ENCODE results near the gene CRTC3.
A peak's percentile ranks its signal among the peaks of the same experiment; 100 is the strongest.

CRTC3 gene

DNA sequence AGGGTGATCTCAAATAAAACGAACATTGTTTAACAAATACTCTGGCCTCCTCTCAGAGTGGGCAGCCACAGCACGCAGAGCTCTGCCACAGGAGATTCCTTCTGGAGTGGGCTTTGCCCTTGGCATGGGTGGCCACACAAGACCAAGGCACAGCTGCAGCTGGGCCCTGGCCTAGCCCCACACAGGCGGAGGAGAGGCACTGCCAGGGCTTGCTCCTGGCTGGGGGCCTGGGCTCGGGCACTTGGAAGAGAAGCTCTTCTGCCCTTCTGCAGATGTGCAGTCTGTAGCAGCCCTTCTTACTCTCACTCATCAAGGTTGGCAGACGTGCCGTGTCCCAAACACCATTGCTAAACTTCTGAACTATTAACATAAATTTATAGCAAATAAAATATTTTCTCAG, 67.2 kb downstream of the CRTC3 start:
- no peak for DNase-seq

- peak; percentile 44 for DNase-seq
Observed at GRCh38 chr15:90597577-90597976, 67.9 kb downstream of the CRTC3 start.

- DNase-seq: peak; percentile 22
Observed at GRCh38 chr15:90598031-90598577, 68.4 kb downstream of the CRTC3 start.

GRCh38 chr15:90598679-90599078, 69.0 kb downstream of the CRTC3 start:
- DNase-seq: no peak

DNA sequence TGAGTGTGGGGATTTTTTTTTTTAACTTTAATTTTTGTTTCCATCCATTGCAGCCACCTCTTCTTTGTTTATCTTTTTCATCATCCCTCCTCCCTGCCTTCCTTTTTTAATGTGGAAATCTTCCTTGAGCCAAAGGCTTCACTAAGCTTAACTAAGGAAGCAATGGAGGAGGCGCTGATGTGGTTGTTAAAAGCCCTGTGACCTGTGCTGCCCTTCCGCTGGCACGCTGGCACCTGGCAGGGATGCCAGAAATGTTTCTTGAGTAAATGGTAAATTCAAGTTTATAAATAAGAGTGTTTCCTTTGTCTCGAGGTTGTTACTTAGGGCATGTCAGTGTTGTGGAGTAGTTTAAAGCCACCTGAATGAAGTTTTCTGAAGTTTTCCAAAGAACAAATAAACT, 69.4 kb downstream of the CRTC3 start:
- no peak for DNase-seq

GRCh38 chr15:90599644-90600043, 69.9 kb downstream of the CRTC3 start:
- DNase-seq: no peak

- DNase-seq: no peak
Observed at GRCh38 chr15:90600954-90601353, 71.2 kb downstream of the CRTC3 start.

DNA sequence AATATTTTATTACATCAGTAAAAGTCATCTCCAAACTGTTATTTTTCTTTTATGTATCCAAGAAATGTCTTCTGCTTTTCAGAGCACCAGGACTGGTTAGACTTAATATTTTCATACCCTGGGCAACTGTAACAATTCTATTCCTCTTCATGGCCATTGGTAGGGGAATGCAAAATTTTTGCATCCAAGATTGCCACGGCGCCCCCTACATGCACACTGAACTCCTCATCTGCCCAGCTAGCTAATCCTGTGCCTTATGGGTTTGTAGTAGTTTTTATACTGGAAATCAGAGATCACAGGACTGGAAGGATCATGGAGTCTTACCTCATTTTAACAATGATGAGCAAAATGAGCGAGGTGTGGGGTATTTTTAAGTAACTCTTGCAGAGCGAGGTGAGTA, 74.2 kb downstream of the CRTC3 start:
- DNase-seq: peak; percentile 12

DNA sequence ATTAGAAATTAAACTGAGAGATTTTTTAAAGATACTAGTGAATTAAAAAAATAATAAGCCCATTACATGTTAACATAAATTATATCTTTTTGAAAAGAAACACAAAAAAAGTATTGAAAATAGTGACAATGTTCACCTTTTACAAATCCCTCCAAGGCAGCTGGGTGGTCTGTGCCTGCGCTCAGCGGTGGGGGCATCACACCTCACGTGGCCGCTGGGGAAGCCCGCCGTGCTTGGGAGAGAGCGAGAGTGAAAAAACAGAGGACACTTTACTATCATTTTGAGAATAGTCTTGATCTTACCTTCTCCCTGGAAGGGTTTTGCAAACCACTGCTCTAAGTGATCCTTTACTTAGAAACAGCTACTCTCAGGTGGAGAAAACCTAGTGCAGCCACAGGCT, 76.9 kb downstream of the CRTC3 start:
- DNase-seq: no peak

DNA sequence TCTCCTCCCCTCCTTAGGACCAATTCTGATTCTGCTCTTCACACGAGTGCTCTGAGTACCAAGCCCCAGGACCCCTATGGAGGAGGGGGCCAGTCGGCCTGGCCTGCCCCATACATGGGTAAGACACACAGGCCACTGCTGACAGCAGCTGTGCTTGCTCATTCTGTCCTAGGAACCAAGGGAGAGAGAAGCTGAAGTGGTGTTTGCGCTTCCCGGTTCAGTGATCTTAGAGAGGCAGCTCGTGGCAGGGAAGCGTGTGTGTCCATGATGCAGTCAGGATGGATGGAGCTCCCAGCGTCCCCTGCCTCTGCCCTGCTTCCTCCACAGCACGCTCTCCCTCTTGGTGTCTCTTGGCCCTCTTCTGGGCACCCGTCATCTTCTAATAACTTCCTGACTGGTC, 77.6 kb downstream of the CRTC3 start:
- no peak for DNase-seq

GRCh38 chr15:90609242-90610180, 79.8 kb downstream of the CRTC3 start:
- no peak for DNase-seq

DNA sequence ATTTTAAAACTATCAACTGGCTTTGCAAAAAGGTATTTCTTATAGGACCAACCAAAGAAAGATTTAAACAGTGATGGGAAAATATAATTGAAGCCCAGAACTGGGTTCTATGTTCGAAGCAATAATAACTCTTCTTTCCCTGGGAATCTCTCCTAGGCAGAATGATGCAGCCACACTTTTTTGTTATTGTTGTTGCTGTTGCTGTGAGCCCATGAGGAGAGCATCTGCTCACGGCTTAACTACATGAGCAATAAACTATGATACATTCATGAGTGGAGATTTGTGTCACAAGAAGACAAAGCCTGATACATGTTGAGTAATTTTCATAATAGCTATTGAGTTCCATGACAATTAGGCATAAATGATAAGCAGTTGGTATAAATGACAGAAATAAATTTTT, 80.5 kb downstream of the CRTC3 start:
- no peak for DNase-seq

DNA sequence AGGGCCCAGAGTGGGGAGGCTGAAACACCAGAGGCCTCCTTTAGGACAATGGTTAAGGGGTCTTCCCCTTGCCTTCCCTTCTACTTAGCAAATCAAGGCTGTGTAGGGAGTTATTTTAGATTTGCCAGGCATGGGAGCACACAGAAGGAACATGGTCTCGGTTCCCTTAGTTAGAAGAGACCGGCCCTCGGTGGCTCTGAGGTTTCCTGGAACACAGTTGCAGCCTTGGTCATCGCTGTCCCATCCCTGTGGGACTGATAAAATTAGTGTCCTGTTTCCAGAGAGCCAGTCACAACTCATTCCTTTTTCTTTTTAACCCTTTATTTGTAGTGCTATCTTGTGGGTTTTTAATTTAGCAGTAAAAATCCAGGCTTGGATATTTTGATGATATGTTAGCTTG, 81.4 kb downstream of the CRTC3 start:
- no peak for DNase-seq

DNA sequence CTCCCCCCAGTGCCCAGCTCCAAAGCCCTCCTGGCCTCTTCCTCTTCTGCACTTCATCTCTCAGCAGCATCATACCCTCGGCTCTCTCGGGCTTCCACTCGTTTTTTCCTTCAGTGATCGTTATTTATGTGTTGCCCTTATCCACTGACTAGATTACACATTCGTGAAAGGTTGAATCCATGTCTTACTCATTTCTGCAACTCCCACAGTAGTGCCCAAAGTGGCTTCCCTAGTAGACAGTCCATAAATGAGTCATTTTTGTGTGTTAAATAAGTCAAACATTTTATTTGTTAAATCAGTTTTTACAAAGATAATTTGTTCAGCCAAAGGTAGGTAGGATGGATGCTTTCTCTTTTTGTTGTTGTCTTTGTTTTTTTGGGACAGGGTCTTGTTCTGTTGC, 87.4 kb downstream of the CRTC3 start:
- DNase-seq: no peak

DNA sequence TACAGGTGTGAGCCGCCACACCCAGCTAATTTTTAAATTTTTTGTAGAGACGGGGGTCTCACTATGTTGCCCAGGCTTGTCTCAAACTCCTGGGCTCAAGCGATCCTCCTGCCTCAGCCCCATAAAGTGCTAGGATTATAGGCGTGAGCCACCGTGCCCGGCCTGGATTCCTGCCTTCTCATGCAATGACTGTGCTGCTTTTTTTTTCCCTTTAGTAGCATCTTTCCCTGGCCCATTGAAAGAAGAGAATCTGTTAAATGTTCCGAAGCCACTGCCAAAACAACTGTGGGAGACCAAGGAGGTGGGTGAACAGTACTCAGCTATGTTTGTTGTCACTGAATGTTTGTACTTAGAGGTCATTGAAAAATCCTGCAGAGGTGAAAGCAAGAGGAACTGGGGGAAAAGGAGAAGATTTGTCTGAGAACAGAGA, 88.0 kb downstream of the CRTC3 start:
- no peak for DNase-seq

DNA sequence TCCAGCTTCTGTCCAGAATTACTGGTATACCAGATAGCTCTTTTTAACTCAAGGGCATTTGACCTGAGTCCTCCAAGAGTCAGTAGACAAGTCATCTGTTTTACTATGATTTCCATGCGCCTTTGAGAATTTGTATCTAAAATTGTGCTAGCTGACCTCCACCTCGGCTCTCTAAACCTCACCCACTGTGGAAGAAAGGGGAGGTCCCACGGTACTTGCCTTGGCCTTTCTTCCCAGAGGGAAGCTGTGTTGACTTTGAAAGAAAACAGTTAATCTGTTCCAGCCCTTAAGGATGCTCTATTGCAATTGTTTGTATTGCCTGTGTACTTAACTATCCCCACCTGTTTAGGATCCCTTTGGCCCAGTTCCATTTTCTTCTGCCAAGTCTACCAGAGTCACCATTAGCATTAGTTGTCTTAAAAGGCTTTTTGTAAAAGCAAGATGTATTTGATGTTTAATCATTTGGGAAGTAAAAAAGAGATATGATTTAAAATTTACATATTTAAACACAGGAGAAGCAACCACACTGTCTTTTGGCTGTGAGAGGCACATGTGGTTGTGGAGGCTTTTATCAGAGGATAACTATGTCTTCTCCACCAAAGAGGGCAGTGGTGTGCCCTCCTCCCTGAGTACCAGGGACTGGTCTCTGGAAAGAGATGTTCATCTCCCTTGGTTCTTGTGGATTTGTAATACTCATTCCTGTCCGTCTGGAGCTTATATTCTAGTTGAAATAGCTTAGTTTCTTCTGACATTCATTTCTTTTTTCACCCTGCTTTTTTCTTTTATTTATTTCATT, 88.8 kb downstream of the CRTC3 start:
- DNase-seq: no peak

GRCh38 chr15:90619468-90619867, 89.7 kb downstream of the CRTC3 start:
- no peak for DNase-seq

DNA sequence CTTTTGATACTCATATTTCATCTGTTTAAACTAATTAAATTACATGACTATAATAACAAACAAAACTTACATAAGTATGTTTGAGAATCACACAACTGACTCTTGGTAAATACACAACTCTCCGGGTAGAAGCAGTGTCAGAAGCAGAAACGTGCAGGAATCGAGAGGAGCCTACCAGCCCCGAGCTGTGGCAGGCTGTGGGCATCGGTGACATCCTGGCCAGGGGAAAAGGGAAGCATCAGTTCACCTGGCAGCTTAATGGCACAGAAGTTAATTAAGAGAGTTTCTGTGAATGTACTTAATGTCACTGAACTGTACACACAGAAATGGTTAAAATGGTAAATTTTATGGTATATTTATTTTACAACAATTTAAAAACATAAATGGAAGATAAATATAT, 90.2 kb downstream of the CRTC3 start:
- no peak for DNase-seq

- peak; percentile 71 for DNase-seq
Observed at GRCh38 chr15:90620379-90621067, 90.8 kb downstream of the CRTC3 start.

DNA sequence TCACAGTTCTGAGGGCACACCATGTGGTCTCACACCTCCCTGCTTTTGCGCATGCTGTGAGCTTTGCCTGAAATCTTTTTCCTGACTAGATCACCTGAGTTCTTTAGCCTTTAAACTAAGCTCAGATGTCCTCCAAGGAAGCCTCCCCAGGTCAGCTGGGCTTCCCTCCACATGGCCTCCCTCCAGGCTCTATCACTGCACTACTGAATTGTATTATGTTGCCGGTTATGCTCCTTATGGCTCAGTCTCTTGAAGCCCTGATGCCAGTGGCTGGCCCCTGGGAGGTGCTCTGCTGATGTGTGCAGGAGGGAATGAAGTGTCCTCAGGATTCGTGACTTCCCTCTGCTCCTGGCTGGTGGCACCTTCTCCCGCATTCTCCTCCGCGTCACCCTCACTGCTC, 94.1 kb downstream of the CRTC3 start:
- DNase-seq: no peak

GRCh38 chr15:90624278-90624981, 94.7 kb downstream of the CRTC3 start:
- no peak for DNase-seq

GRCh38 chr15:90625037-90625436, 95.3 kb downstream of the CRTC3 start:
- DNase-seq: no peak

DNA sequence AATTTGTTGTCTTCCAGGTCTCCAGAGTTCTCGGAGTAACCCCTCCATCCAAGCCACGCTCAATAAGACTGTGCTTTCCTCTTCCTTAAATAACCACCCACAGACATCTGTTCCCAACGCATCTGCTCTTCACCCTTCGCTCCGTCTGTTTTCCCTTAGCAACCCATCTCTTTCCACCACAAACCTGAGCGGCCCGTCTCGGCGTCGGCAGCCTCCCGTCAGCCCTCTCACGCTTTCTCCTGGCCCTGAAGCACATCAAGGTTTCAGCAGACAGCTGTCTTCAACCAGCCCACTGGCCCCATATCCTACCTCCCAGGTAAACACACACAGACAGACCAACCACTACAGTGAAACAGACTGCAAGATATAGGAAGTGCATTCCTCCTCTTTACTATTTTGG, 99.5 kb downstream of the CRTC3 start:
- DNase-seq: no peak

All from MV-4-11 (cell line).